Endodermal cell (in vitro differentiated cells): ENCODE results near the gene KCNQ2. TPM values are rescaled to one million over a fixed set of nuclear protein-coding genes. Genes with fewer than 3 reads are reported as not detected.

Experiments
- DNase-seq: peaks from one replicate; pipeline ENCODE4 v3.0.0-alpha.2; 2017
- H3K27ac ChIP-seq: 2 replicates; pipeline ENCODE4 v1.5.1; 2013; ENCODE audit warnings: mild to moderate bottlenecking, low read depth, low read length, moderate library complexity
- H3K27me3 ChIP-seq: 2 replicates; pipeline ENCODE4 v1.6.1; 2013; ENCODE audit warnings: mild to moderate bottlenecking, low read length, moderate library complexity; ENCODE audit not compliant: insufficient read depth, control insufficient read depth, poor library complexity, severe bottlenecking
- H3K36me3 ChIP-seq: 2 replicates; pipeline ENCODE4 v1.7.0; 2013; ENCODE audit warnings: mild to moderate bottlenecking, low read length, moderate library complexity; ENCODE audit not compliant: control insufficient read depth, insufficient read depth
- H3K4me1 ChIP-seq: one replicate; pipeline ENCODE4 v1.7.0; 2013; ENCODE audit warnings: low read length; ENCODE audit not compliant: control insufficient read depth, insufficient read depth
- H3K4me3 ChIP-seq: 2 replicates; pipeline ENCODE4 v1.5.1; 2013; ENCODE audit warnings: mild to moderate bottlenecking, low read length, moderate library complexity
- H3K9ac ChIP-seq: 2 replicates; pipeline ENCODE4 v1.6.1; 2013; ENCODE audit warnings: mild to moderate bottlenecking, low read length, moderate library complexity; ENCODE audit not compliant: poor library complexity, severe bottlenecking; ENCODE audit errors: extremely low read depth
- H3K9me3 ChIP-seq: 2 replicates; pipeline ENCODE4 v1.6.1; 2013; ENCODE audit warnings: mild to moderate bottlenecking, low read length, moderate library complexity; ENCODE audit not compliant: control insufficient read depth
- H3K27ac Mint-ChIP-seq: 2 replicates; pipeline ENCODE4 v1.8.0; 2020; ENCODE audit warnings: mixed read lengths
- H3K27me3 Mint-ChIP-seq: 2 replicates; pipeline ENCODE4 v1.8.0; 2021; ENCODE audit warnings: mild to moderate bottlenecking, mixed read lengths; ENCODE audit not compliant: insufficient read depth
- H3K36me3 Mint-ChIP-seq: 2 replicates; pipeline ENCODE4 v1.8.0; 2020; ENCODE audit warnings: low read depth, mixed read lengths
- H3K4me1 Mint-ChIP-seq: 2 replicates; pipeline ENCODE4 v1.8.0; 2020; ENCODE audit warnings: mixed read lengths
- H3K4me3 Mint-ChIP-seq: 2 replicates; pipeline ENCODE4 v1.8.0; 2020; ENCODE audit warnings: mild to moderate bottlenecking, moderate library complexity, mixed read lengths
- H3K9me3 Mint-ChIP-seq: 2 replicates; pipeline ENCODE4 v1.8.0; 2020; ENCODE audit warnings: mild to moderate bottlenecking, mixed read lengths
- CTCF ChIP-seq: fragments of 200-600 bp; sonication (generic); conservative IDR thresholded peaks from 2 replicates; pipeline ENCODE4 v1.5.0; 2021; ENCODE audit warnings: antibody characterized with exemption, mild to moderate bottlenecking
- WGBS, 2 experiments: methylation state at CpG; one replicate each; pipeline versions ENCODE4 v1.1.5 to v1.1.7; 2013; ENCODE audit warnings: missing lambda C conversion rate in 2 of 2, mixed read lengths in 1 of 2; ENCODE audit not compliant: insufficient coverage in 1 of 2, insufficient read length in 1 of 2; 5-methylcytosine and 5-hydroxymethylcytosine counted together
- total RNA-seq, 2 donors: library from RNA; stranded (reverse); fragmentation: NEBNext Ultra II Directional in 1 of 2; extraction: Animal tissue kit (Norgen Biotek cat#: 25700) in 1 of 2; gene quantifications; 2 replicates in 1 of 2; 3 replicates in 1 of 2; pipeline ENCODE4 v1.2.1, GENCODE V29; 2021

KCNQ2 gene
- total RNA-seq, 2 donors from 2014 or later, result 36.4 to 62.8 TPM

- peaks cover 24% of the 10 kb centered on the region for H3K27me3 ChIP-seq
- no peaks in the 10 kb centered on the region for H3K4me1 ChIP-seq
- H3K9ac ChIP-seq, result no peak overlapping the region
- no peak for TF ChIP-seq CTCF
- H3K27ac Mint-ChIP-seq, result no peak overlapping the region
- H3K4me1 Mint-ChIP-seq, result peaks cover 8% of the 10 kb centered on the region
- H3K36me3 Mint-ChIP-seq, result no peaks in the 10 kb centered on the region
- H3K4me3 ChIP-seq, result no peak overlapping the region
- no peak for DNase-seq
- WGBS, 2 experiments, result 87 to 90% methylated on average over 8 to 20 of the region's 20 CpGs
- H3K36me3 ChIP-seq, result no peaks in the 10 kb centered on the region
- H3K9me3 ChIP-seq, result no peaks in the 10 kb centered on the region
- peaks cover 13% of the 10 kb centered on the region for H3K27me3 Mint-ChIP-seq
- H3K9me3 Mint-ChIP-seq, result no peaks in the 10 kb centered on the region
- H3K4me3 Mint-ChIP-seq, result no peak overlapping the region
- H3K27ac ChIP-seq, result no peak overlapping the region
Measured at GRCh38 chr20:63364801-63365585, 107.5 kb downstream of the KCNQ2 start.

DNA sequence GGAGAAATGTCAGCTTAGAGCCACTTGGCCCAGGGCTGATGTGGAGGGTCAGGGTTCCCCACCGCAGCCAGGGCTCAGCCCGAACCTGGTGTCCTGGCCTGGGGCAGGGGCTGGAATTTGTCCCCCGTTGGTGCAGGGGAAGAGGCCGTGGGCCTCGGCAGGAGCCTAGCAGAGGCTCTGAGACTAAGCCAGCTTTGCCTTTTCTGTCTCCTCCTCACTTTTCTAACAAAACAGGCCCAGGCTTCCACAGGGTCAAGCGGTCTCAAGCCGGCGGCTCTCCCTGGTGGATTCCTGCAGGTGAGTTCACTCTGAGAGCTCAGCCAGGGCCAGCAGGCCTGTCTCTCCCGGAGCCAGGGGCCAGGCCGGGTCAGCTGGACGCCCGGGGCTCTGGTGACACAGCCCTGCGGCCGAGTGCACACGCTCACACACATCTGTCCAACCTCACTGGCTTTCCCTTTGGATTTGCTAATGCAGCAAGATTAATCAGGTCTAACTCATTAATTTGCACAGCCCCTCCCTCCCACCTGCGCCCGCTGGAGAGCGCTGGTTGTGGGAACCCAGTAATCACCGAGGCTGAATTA lies 108.4 kb downstream of the KCNQ2 start:
- H3K27me3 Mint-ChIP-seq, result peaks cover 20% of the 10 kb centered on the region
- H3K9me3 Mint-ChIP-seq, result no peaks in the 10 kb centered on the region
- H3K4me1 ChIP-seq, result no peaks in the 10 kb centered on the region
- no peak for TF ChIP-seq CTCF
- peaks cover 8% of the 10 kb centered on the region for H3K4me1 Mint-ChIP-seq
- H3K4me3 Mint-ChIP-seq, result no peak overlapping the region
- H3K9me3 ChIP-seq, result no peaks in the 10 kb centered on the region
- no peak overlapping the region for H3K27ac Mint-ChIP-seq
- peaks cover 28% of the 10 kb centered on the region for H3K27me3 ChIP-seq
- no peaks in the 10 kb centered on the region for H3K36me3 ChIP-seq
- no peak for DNase-seq
- H3K4me3 ChIP-seq, result no peak overlapping the region
- H3K27ac ChIP-seq, result peak overlapping the region; percentile 49
- WGBS, 2 experiments, result 84 to 90% methylated on average over 19 of the region's 19 CpGs
- H3K36me3 Mint-ChIP-seq, result no peaks in the 10 kb centered on the region
- no peak overlapping the region for H3K9ac ChIP-seq

GRCh38 chr20:63363013-63363957 lies 109.2 kb downstream of the KCNQ2 start:
- Mint-ChIP-seq H3K27ac (no peak overlapping the region), H3K4me1 (peaks cover 8% of the 10 kb centered on the region), H3K4me3 (no peak overlapping the region), H3K36me3 (no peaks in the 10 kb centered on the region), H3K27me3 (peaks cover 20% of the 10 kb centered on the region), H3K9me3 (no peaks in the 10 kb centered on the region)
- H3K9me3 ChIP-seq, result no peaks in the 10 kb centered on the region
- no peak overlapping the region for H3K9ac ChIP-seq
- peaks cover 28% of the 10 kb centered on the region for H3K27me3 ChIP-seq
- no peaks in the 10 kb centered on the region for H3K36me3 ChIP-seq
- peak overlapping the region; percentile 49 for H3K27ac ChIP-seq
- 86 to 87% methylated on average over 11 to 23 of the region's 23 CpGs for WGBS, 2 experiments
- H3K4me1 ChIP-seq, result no peaks in the 10 kb centered on the region
- DNase-seq, result no peak
- TF ChIP-seq CTCF, result no peak
- H3K4me3 ChIP-seq, result no peak overlapping the region
